T-helper 2 cell treated with Interferon-gamma antibody and Interleukin-4, amounts not matched to agents 100 ng/mL and 5 ng/mL, for 36 hours (primary cell): ENCODE data around the gene DYDC1. TPM values are rescaled to one million over a fixed set of nuclear protein-coding genes. Genes with fewer than 3 reads are reported as not detected.
"Not testable (repeated sequence)": the region's sequence is repeated elsewhere in the genome, so short reads cannot be mapped to it uniquely, and the experiment has no call there.

ENCODE experiments used
- intact Hi-C: fragments of 100-400 bp; cut with micrococcal nuclease; formaldehyde crosslinking; loops from one replicate; pipeline ENCODE4 v1.15.1; 2023
- total RNA-seq: library from RNA; stranded (reverse); gene quantifications from 2 replicates; pipeline ENCODE4 v1.2.3, GENCODE V29; 2022

The DYDC1 gene
- total RNA-seq, 1 donor from 2014 or later: not detected

- intact Hi-C loops: no loop called here
These were observed 11.6 kb downstream of the DYDC1 start for GRCh38 chr10:80344912-80345311.

- intact Hi-C loops: no loop called here
These were observed 12.3 kb downstream of the DYDC1 start for GRCh38 chr10:80344276-80344675.

- intact Hi-C loops: no loop called here
These were observed 22.6 kb downstream of the DYDC1 start for GRCh38 chr10:80333983-80334382.

GRCh38 chr10:80324891-80325364 is 31.6 kb downstream of the DYDC1 start:
- intact Hi-C loops: no loop called here

- intact Hi-C loops: no loop called here
These were observed 32.5 kb downstream of the DYDC1 start for GRCh38 chr10:80324086-80324485.

GRCh38 chr10:80323311-80323710 is 33.2 kb downstream of the DYDC1 start:
- intact Hi-C loops: no loop called here

- intact Hi-C loops: no loop called here
These were observed 33.8 kb downstream of the DYDC1 start for GRCh38 chr10:80322711-80323110.

- intact Hi-C loops: no loop called here
These were observed 34.4 kb downstream of the DYDC1 start for GRCh38 chr10:80322158-80322557.

GRCh38 chr10:80321183-80321582 is 35.4 kb downstream of the DYDC1 start:
- intact Hi-C loops: no loop called here

- intact Hi-C loops: no loop called here
These were observed 36.2 kb downstream of the DYDC1 start for GRCh38 chr10:80320377-80320776.

- intact Hi-C loops: no loop called here
These were observed 36.7 kb downstream of the DYDC1 start for GRCh38 chr10:80319725-80320290.

GRCh38 chr10:80319318-80319717 is 37.2 kb downstream of the DYDC1 start:
- intact Hi-C loops: no loop called here

GRCh38 chr10:80318742-80319141 is 37.8 kb downstream of the DYDC1 start:
- intact Hi-C loops: no loop called here

GRCh38 chr10:80315391-80315790 is 41.2 kb downstream of the DYDC1 start:
- intact Hi-C loops: no loop called here

GRCh38 chr10:80313523-80313922 is 43.0 kb downstream of the DYDC1 start:
- intact Hi-C loops: no loop called here

- intact Hi-C loops: not testable (repeated sequence)
These were observed 50.6 kb downstream of the DYDC1 start for GRCh38 chr10:80305989-80306388.

- intact Hi-C loops: no loop called here
These were observed 59.6 kb downstream of the DYDC1 start for GRCh38 chr10:80296942-80297341.

GRCh38 chr10:80292607-80293239 is 63.8 kb downstream of the DYDC1 start:
- intact Hi-C loops: no loop called here

GRCh38 chr10:80290474-80291220 is 65.9 kb downstream of the DYDC1 start:
- intact Hi-C loops: no loop called here

GRCh38 chr10:80289451-80290287 is 66.9 kb downstream of the DYDC1 start, which contains the start of gene MAT1A:
Gene MAT1A, minus strand, starts transcription at chr10:80289658. Its CDS starts 235 bp downstream, at chr10:80289423.
- intact Hi-C loops: no loop called here

- intact Hi-C loops: no loop called here
These were observed 67.7 kb downstream of the DYDC1 start for GRCh38 chr10:80288849-80289248.
